ENCODE measurements around the gene KLF13. TPM values are rescaled to one million over a fixed set of nuclear protein-coding genes. Genes with fewer than 3 reads are reported as not detected.

The KLF13 gene
- total RNA-seq, 1 donor from 2014 or later: 31.0 TPM

DNA sequence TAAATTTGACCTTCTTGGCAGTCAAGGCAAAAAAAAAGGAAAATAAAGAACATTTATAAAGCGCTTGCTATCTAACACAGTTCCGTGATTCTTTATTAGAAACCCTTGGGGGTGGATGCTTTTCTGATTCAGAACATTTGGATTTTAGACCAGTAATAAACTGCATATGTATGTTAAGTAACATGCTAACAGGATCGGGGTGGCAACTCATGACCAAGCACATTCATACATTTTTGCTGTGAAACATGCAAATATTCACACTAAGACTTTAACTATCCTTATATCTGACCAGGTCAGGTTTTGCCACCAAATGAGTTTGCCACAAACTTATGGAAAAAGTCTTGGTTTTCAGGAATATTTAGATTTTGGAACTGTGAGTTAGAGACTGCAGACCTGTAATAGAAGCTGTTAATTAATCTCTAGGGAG lies 30.4 kb upstream of the KLF13 start:
- FAIRE-seq: no peak
- Histone ChIP-seq H3K9ac (ENCODE audit: low read length) (no peak overlapping the region), H3K9me3 (ENCODE audit: insufficient read depth, low read depth, low read length) (no peaks in the 10 kb centered on the region), H3K79me2 (ENCODE audit: insufficient read depth, low read length) (no peaks in the 10 kb centered on the region), H4K20me1 (ENCODE audit: insufficient read depth, low read length) (no peaks in the 10 kb centered on the region), H3K27me3 (ENCODE audit: insufficient read depth, low read length) (peaks cover 20% of the 10 kb centered on the region), H3K4me3 (ENCODE audit: insufficient read depth, low read depth, low read length) (no peak overlapping the region), H2AFZ (ENCODE audit: low read depth, low read length) (no peak overlapping the region), H3K4me1 (ENCODE audit: insufficient read depth, low read length) (no peaks in the 10 kb centered on the region), H3K4me2 (ENCODE audit: low read length) (no peak overlapping the region), H3K36me3 (ENCODE audit: insufficient read depth, low read length) (no peaks in the 10 kb centered on the region), H3K27ac (ENCODE audit: low read depth, low read length) (no peak overlapping the region)
- Mint-ChIP-seq H3K36me3 (ENCODE audit: low read depth, unreplicated experiment) (peaks cover 1% of the 10 kb centered on the region), H3K27ac (ENCODE audit: unreplicated experiment) (no peak overlapping the region), H3K9me3 (ENCODE audit: unreplicated experiment) (no peaks in the 10 kb centered on the region), H3K4me3 (ENCODE audit: unreplicated experiment) (no peak overlapping the region), H3K27me3 (ENCODE audit: low read depth, unreplicated experiment) (peaks cover 23% of the 10 kb centered on the region), H3K4me1 (ENCODE audit: low read depth, unreplicated experiment) (no peaks in the 10 kb centered on the region)
- TF ChIP-seq EZH2 (IDR thresholded peaks at IDR 0.05; ENCODE audit: insufficient read depth, low read length): no peak
- TF ChIP-seq, protein P1, sequence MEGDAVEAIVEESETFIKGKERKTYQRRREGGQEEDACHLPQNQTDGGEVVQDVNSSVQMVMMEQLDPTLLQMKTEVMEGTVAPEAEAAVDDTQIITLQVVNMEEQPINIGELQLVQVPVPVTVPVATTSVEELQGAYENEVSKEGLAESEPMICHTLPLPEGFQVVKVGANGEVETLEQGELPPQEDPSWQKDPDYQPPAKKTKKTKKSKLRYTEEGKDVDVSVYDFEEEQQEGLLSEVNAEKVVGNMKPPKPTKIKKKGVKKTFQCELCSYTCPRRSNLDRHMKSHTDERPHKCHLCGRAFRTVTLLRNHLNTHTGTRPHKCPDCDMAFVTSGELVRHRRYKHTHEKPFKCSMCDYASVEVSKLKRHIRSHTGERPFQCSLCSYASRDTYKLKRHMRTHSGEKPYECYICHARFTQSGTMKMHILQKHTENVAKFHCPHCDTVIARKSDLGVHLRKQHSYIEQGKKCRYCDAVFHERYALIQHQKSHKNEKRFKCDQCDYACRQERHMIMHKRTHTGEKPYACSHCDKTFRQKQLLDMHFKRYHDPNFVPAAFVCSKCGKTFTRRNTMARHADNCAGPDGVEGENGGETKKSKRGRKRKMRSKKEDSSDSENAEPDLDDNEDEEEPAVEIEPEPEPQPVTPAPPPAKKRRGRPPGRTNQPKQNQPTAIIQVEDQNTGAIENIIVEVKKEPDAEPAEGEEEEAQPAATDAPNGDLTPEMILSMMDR (IDR thresholded peaks at IDR 0.05; ENCODE audit: insufficient read depth, low read depth, low read length): no peak
- DNase-seq (ENCODE audit: low read depth): no peak

DNA sequence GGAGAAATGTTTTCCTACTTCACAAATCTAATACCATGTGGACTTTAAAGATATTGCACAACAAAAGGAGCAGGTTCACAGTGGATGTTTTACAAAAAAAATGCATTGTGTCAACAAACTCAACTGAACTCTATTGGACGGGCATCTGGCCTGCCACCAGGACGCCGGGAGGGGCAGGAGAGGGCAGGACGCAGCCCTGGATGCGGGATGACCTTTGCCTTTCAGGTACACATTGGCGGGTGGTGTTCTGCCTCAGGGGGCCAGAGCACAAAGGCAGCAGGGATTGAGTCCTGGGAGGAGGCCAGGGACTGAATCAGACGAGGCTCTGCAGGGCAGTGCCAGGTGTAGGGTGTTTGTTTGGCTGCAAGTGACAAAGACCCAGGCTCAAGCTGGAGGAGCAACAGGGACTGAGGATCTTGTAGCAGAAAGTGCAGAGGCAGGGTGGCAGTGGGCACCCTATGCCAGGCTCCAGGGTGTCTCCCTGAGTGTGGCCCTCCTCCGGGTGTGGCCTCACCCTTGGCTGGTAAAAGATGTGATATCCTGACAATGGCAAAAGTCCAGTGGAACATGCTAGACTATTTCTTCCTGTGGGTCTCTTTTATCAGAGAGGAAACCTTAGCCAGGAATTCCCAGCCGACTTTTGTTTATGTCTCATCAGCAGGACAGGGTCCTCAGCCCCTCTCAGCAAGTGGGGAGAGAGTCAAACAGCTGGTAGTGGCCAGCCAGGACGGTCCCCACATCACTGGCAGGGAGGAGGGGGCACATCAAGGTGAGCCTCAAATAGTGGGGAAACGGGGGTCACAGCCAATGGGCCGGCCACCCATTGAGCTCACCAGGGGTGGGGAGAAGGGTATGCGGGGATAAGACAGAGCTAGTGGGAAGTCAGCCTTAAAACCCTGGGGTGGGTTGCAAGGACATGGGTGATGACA lies 29.7 kb upstream of the KLF13 start:
- peaks cover 16% of the 10 kb centered on the region for H3K27me3 ChIP-seq (ENCODE audit: insufficient read depth, low read length)
- FAIRE-seq: no peak
- no peaks in the 10 kb centered on the region for H3K4me1 Mint-ChIP-seq (ENCODE audit: low read depth, unreplicated experiment)
- no peak overlapping the region for H3K27ac Mint-ChIP-seq (ENCODE audit: unreplicated experiment)
- no peaks in the 10 kb centered on the region for H3K36me3 ChIP-seq (ENCODE audit: insufficient read depth, low read length)
- no peak overlapping the region for H3K4me2 ChIP-seq (ENCODE audit: low read length)
- H3K9ac ChIP-seq (ENCODE audit: low read length): no peak overlapping the region
- no peaks in the 10 kb centered on the region for H3K4me1 ChIP-seq (ENCODE audit: insufficient read depth, low read length)
- H3K27ac ChIP-seq (ENCODE audit: low read depth, low read length): no peak overlapping the region
- no peak overlapping the region for H3K4me3 ChIP-seq (ENCODE audit: insufficient read depth, low read depth, low read length)
- no peaks in the 10 kb centered on the region for H4K20me1 ChIP-seq (ENCODE audit: insufficient read depth, low read length)
- no peak for TF ChIP-seq EZH2 (IDR thresholded peaks at IDR 0.05; ENCODE audit: insufficient read depth, low read length)
- peaks cover 18% of the 10 kb centered on the region for H3K27me3 Mint-ChIP-seq (ENCODE audit: low read depth, unreplicated experiment)
- no peaks in the 10 kb centered on the region for H3K79me2 ChIP-seq (ENCODE audit: insufficient read depth, low read length)
- H3K9me3 ChIP-seq (ENCODE audit: insufficient read depth, low read depth, low read length): no peaks in the 10 kb centered on the region
- H3K4me3 Mint-ChIP-seq (ENCODE audit: unreplicated experiment): no peak overlapping the region
- no peak for DNase-seq (ENCODE audit: low read depth)
- peaks cover 1% of the 10 kb centered on the region for H3K36me3 Mint-ChIP-seq (ENCODE audit: low read depth, unreplicated experiment)
- no peak overlapping the region for H2AFZ ChIP-seq (ENCODE audit: low read depth, low read length)
- H3K9me3 Mint-ChIP-seq (ENCODE audit: unreplicated experiment): no peaks in the 10 kb centered on the region

DNA sequence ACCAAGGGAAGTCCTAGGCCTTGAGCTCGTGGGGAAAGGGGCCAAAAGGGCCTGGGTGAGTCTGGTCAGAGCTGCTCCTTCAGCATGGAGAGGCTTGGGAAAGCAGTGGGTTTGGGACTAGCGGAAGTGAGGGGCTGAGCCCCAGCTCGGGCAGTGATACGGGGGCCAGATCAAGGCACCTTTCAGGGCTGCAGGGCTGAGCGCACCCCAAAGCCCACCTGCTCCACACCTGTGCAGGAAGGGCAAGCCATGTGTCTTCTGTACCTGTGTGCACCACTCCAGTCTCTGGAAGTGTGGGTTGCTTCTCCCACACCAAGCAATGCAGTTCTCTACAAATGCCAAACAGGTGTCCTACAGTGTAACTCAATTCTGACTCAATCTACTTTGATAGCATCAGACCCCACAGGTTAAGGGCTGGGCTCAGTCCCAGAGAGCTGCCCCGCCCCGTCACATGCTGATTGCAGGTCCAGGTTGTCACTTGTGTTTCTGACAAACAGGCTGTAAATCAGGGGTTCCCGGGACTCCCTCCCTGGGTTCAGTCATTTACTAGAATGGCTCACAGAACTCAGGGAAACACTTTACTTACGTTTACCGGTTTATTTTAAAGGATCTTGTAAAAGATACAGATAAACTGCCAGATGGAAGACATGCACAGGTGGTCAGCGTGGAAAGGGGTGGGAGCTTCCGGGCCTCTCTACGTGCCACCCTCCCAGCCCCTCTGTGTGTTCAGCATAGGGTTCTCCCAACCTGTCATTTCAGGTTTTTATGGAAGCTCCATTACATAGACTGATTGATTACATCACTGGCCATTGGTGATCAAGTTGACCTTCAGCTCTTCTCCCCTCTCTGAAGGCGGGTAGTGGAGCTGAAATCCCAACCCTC lies 28.8 kb upstream of the KLF13 start:
- no peaks in the 10 kb centered on the region for H3K4me1 Mint-ChIP-seq (ENCODE audit: low read depth, unreplicated experiment)
- no peak for FAIRE-seq
- DNase-seq (ENCODE audit: low read depth): no peak

More for the DNA sequence above, 28.8 kb upstream of the KLF13 start:
- Mint-ChIP-seq H3K36me3 (ENCODE audit: low read depth, unreplicated experiment) (peaks cover 1% of the 10 kb centered on the region), H3K4me3 (ENCODE audit: unreplicated experiment) (no peak overlapping the region), H3K27ac (ENCODE audit: unreplicated experiment) (no peak overlapping the region), H3K27me3 (ENCODE audit: low read depth, unreplicated experiment) (peaks cover 26% of the 10 kb centered on the region), H3K9me3 (ENCODE audit: unreplicated experiment) (no peaks in the 10 kb centered on the region)
- H2AFZ ChIP-seq (ENCODE audit: low read depth, low read length): no peak overlapping the region
- no peak for TF ChIP-seq EZH2 (IDR thresholded peaks at IDR 0.05; ENCODE audit: insufficient read depth, low read length)
- TF ChIP-seq, protein P1 (IDR thresholded peaks at IDR 0.05; ENCODE audit: insufficient read depth, low read depth, low read length): no peak
- H3K36me3 ChIP-seq (ENCODE audit: insufficient read depth, low read length): no peaks in the 10 kb centered on the region
- peaks cover 11% of the 10 kb centered on the region for H3K27me3 ChIP-seq (ENCODE audit: insufficient read depth, low read length)
- H3K4me3 ChIP-seq (ENCODE audit: insufficient read depth, low read depth, low read length): no peak overlapping the region
- H3K4me2 ChIP-seq (ENCODE audit: low read length): no peak overlapping the region
- no peaks in the 10 kb centered on the region for H4K20me1 ChIP-seq (ENCODE audit: insufficient read depth, low read length)
- H3K4me1 ChIP-seq (ENCODE audit: insufficient read depth, low read length): no peaks in the 10 kb centered on the region
- no peaks in the 10 kb centered on the region for H3K79me2 ChIP-seq (ENCODE audit: insufficient read depth, low read length)
- no peak overlapping the region for H3K27ac ChIP-seq (ENCODE audit: low read depth, low read length)
- H3K9me3 ChIP-seq (ENCODE audit: insufficient read depth, low read depth, low read length): no peaks in the 10 kb centered on the region
- H3K9ac ChIP-seq (ENCODE audit: low read length): no peak overlapping the region

Measured in astrocyte (in vitro differentiated cells and primary cell).